Thoracic aorta (tissue), 2 donors: ENCODE data around the gene OCA2. TPM values are rescaled to one million over a fixed set of nuclear protein-coding genes. Genes with fewer than 3 reads are reported as not detected.

Experiments
- ATAC-seq: fragments of 150-250 bp; one replicate; pipeline ENCODE4 v1.8.0; 2017; ENCODE audit warnings: low read depth; ENCODE audit not compliant: insufficient number of reproducible peaks, low FRiP score
- DNase-seq: peaks from one replicate; pipeline ENCODE4 v3.0.0-alpha.2; 2020; ENCODE audit warnings: low spot score
- H3K27ac ChIP-seq, 2 donors: fragments of 200-600 bp; sonication (generic); 1 replicate in 1 of 2; 2 replicates in 1 of 2; pipeline ENCODE4 v1.5.1; 2016; ENCODE audit warnings: mild to moderate bottlenecking in 2 of 2, moderate library complexity in 2 of 2
- H3K27me3 ChIP-seq: fragments of 200-600 bp; sonication (generic); replicated peaks from 2 replicates; pipeline ENCODE4 v1.6.0; 2016; ENCODE audit warnings: mild to moderate bottlenecking; ENCODE audit not compliant: insufficient read depth
- H3K36me3 ChIP-seq: fragments of 200-600 bp; sonication (generic); one replicate; pipeline ENCODE4 v1.5.1; 2016
- H3K4me1 ChIP-seq, 2 donors: fragments of 200-600 bp; sonication (generic); 1 replicate in 1 of 2; 2 replicates in 1 of 2; pipeline versions ENCODE4 v1.5.1 to v1.6.0; 2016; ENCODE audit warnings: low read depth in 2 of 2, mild to moderate bottlenecking in 1 of 2; ENCODE audit not compliant: control insufficient read depth in 1 of 2
- H3K4me3 ChIP-seq: fragments of 200-600 bp; sonication (generic); 2 replicates; pipeline ENCODE4 v1.5.1; 2016; ENCODE audit warnings: mild to moderate bottlenecking
- H3K9me3 ChIP-seq: fragments of 200-600 bp; sonication (generic); 2 replicates; pipeline ENCODE4 v1.5.1; 2016
- CTCF ChIP-seq: fragments of 200-600 bp; sonication (generic); IDR thresholded peaks from one replicate; pipeline ENCODE4 v1.5.1; 2019; ENCODE audit warnings: antibody characterized with exemption
- total RNA-seq, 2 donors: library from RNA; depleted of rRNA; stranded (reverse); fragments of >200 nt; gene quantifications; one replicate each; pipeline versions ENCODE4 v1.1.0 to v1.2.3, GENCODE V29; 2016

The OCA2 gene
- total RNA-seq, 2 donors from 2014 or later: 8.0 to 14.8 TPM

- Histone ChIP-seq H3K9me3 (no peaks in the 10 kb centered on the region), H3K36me3 (no peaks in the 10 kb centered on the region), H3K27me3 (no peaks in the 10 kb centered on the region), H3K4me1 (no peaks in the 10 kb centered on the region), H3K27ac (no peak overlapping the region), H3K4me3 (no peak overlapping the region)
- DNase-seq: no peak
- ATAC-seq: no peak
- TF ChIP-seq CTCF: no peak
Measured at GRCh38 chr15:27967541-27967940, 131.6 kb downstream of the OCA2 start.

DNA sequence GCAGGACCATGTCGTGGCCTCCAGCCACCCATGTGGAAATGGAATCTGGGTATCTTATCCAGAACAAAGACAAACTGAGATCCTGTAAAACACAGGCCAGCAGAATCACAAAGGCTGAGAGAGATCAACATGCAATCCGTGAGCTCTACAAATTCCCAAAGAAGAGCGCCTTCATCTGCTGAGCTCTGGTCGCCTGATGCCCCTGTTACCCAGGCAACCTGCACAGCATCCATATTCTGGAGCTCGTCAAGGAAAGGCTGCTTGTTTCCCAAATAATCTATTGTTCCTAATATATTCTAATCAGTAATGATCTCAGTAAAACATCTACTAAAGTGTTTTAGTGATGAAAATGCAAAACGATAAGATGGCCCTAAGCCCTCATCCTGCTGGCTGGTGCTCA, 133.6 kb downstream of the OCA2 start:
- DNase-seq (no peak), ATAC-seq (no peak)
- Histone ChIP-seq H3K27ac (no peak overlapping the region), H3K4me3 (no peak overlapping the region), H3K27me3 (no peaks in the 10 kb centered on the region), H3K4me1 (no peaks in the 10 kb centered on the region), H3K9me3 (no peaks in the 10 kb centered on the region), H3K36me3 (peaks cover 3% of the 10 kb centered on the region)
- no peak for TF ChIP-seq CTCF

GRCh38 chr15:27961801-27962200, 137.3 kb downstream of the OCA2 start:
- H3K4me3 ChIP-seq: no peak overlapping the region
- no peak for TF ChIP-seq CTCF
- H3K36me3 ChIP-seq: peaks cover 3% of the 10 kb centered on the region
- no peak overlapping the region for H3K27ac ChIP-seq
- ATAC-seq (no peak), DNase-seq (no peak)
- H3K9me3 ChIP-seq: no peaks in the 10 kb centered on the region
- H3K27me3 ChIP-seq: no peaks in the 10 kb centered on the region
- no peaks in the 10 kb centered on the region for H3K4me1 ChIP-seq

GRCh38 chr15:27958911-27959578, 140.1 kb downstream of the OCA2 start:
- no peak for TF ChIP-seq CTCF
- peaks cover 7% of the 10 kb centered on the region for H3K36me3 ChIP-seq
- H3K27me3 ChIP-seq: no peaks in the 10 kb centered on the region
- ATAC-seq (no peak), DNase-seq (no peak)
- no peak overlapping the region for H3K27ac ChIP-seq
- no peak overlapping the region for H3K4me3 ChIP-seq
- H3K4me1 ChIP-seq: no peaks in the 10 kb centered on the region
- H3K9me3 ChIP-seq: no peaks in the 10 kb centered on the region

- no peaks in the 10 kb centered on the region for H3K27me3 ChIP-seq
- H3K9me3 ChIP-seq: no peaks in the 10 kb centered on the region
- H3K27ac ChIP-seq: no peak overlapping the region
- DNase-seq (no peak), ATAC-seq (no peak)
- no peak for TF ChIP-seq CTCF
- peaks cover 11% of the 10 kb centered on the region for H3K36me3 ChIP-seq
- no peaks in the 10 kb centered on the region for H3K4me1 ChIP-seq
- no peak overlapping the region for H3K4me3 ChIP-seq
Measured at GRCh38 chr15:27956285-27956684, 142.8 kb downstream of the OCA2 start.
